ENCODE data around the gene TFB1M.

The TFB1M gene

GRCh38 chr6:155246825-155247224 lies 67.5 kb downstream of the TFB1M start:
- TF ChIP-seq CTCF (conservative IDR thresholded peaks at IDR 0.05; ENCODE audit: low read depth, low read length): no peak
- Histone ChIP-seq H3K27me3 (ENCODE audit: insufficient read depth, low read depth) (no peaks in the 10 kb centered on the region), H3K79me2 (ENCODE audit: insufficient read depth, low read depth) (no peaks in the 10 kb centered on the region), H2AFZ (ENCODE audit: low read depth) (no peak overlapping the region), H3K4me3 (IDR thresholded peaks at IDR 0.05; ENCODE audit: insufficient read depth, low read depth, low read length) (no peak overlapping the region), H3K27ac (no peak overlapping the region), H3K9ac (no peak overlapping the region), H3K36me3 (ENCODE audit: insufficient read depth) (no peaks in the 10 kb centered on the region), H3K4me1 (ENCODE audit: low read depth, poor library complexity, severe bottlenecking) (no peaks in the 10 kb centered on the region), H3K4me2 (no peak overlapping the region), H4K20me1 (ENCODE audit: insufficient read depth) (no peaks in the 10 kb centered on the region)

GRCh38 chr6:155245831-155246230 lies 68.5 kb downstream of the TFB1M start:
- H3K27me3 ChIP-seq (ENCODE audit: insufficient read depth, low read depth): no peaks in the 10 kb centered on the region
- H3K27ac ChIP-seq: no peak overlapping the region
- H3K4me1 ChIP-seq (ENCODE audit: low read depth, poor library complexity, severe bottlenecking): no peaks in the 10 kb centered on the region
- H2AFZ ChIP-seq (ENCODE audit: low read depth): no peak overlapping the region
- H4K20me1 ChIP-seq (ENCODE audit: insufficient read depth): no peaks in the 10 kb centered on the region
- no peak for TF ChIP-seq CTCF (conservative IDR thresholded peaks at IDR 0.05; ENCODE audit: low read depth, low read length)
- no peak overlapping the region for H3K4me2 ChIP-seq
- no peak overlapping the region for H3K9ac ChIP-seq
- H3K79me2 ChIP-seq (ENCODE audit: insufficient read depth, low read depth): no peaks in the 10 kb centered on the region
- no peak overlapping the region for H3K4me3 ChIP-seq (IDR thresholded peaks at IDR 0.05; ENCODE audit: insufficient read depth, low read depth, low read length)
- no peaks in the 10 kb centered on the region for H3K36me3 ChIP-seq (ENCODE audit: insufficient read depth)

GRCh38 chr6:155245193-155245592 lies 69.1 kb downstream of the TFB1M start:
- no peak overlapping the region for H3K9ac ChIP-seq
- no peaks in the 10 kb centered on the region for H3K27me3 ChIP-seq (ENCODE audit: insufficient read depth, low read depth)
- no peak overlapping the region for H3K4me2 ChIP-seq
- H3K79me2 ChIP-seq (ENCODE audit: insufficient read depth, low read depth): no peaks in the 10 kb centered on the region
- no peak for TF ChIP-seq CTCF (conservative IDR thresholded peaks at IDR 0.05; ENCODE audit: low read depth, low read length)
- H3K27ac ChIP-seq: no peak overlapping the region
- H4K20me1 ChIP-seq (ENCODE audit: insufficient read depth): no peaks in the 10 kb centered on the region
- no peaks in the 10 kb centered on the region for H3K4me1 ChIP-seq (ENCODE audit: low read depth, poor library complexity, severe bottlenecking)
- H3K4me3 ChIP-seq (IDR thresholded peaks at IDR 0.05; ENCODE audit: insufficient read depth, low read depth, low read length): no peak overlapping the region
- no peak overlapping the region for H2AFZ ChIP-seq (ENCODE audit: low read depth)
- H3K36me3 ChIP-seq (ENCODE audit: insufficient read depth): no peaks in the 10 kb centered on the region

GRCh38 chr6:155244434-155244833 lies 69.8 kb downstream of the TFB1M start:
- Histone ChIP-seq H3K4me1 (ENCODE audit: low read depth, poor library complexity, severe bottlenecking) (no peaks in the 10 kb centered on the region), H3K79me2 (ENCODE audit: insufficient read depth, low read depth) (no peaks in the 10 kb centered on the region), H3K9ac (no peak overlapping the region), H3K27me3 (ENCODE audit: insufficient read depth, low read depth) (no peaks in the 10 kb centered on the region), H3K27ac (no peak overlapping the region), H2AFZ (ENCODE audit: low read depth) (no peak overlapping the region), H4K20me1 (ENCODE audit: insufficient read depth) (no peaks in the 10 kb centered on the region), H3K4me2 (no peak overlapping the region), H3K4me3 (IDR thresholded peaks at IDR 0.05; ENCODE audit: insufficient read depth, low read depth, low read length) (no peak overlapping the region), H3K36me3 (ENCODE audit: insufficient read depth) (no peaks in the 10 kb centered on the region)
- TF ChIP-seq CTCF (conservative IDR thresholded peaks at IDR 0.05; ENCODE audit: low read depth, low read length): no peak

GRCh38 chr6:155241966-155242365 lies 72.3 kb downstream of the TFB1M start:
- Histone ChIP-seq H3K4me3 (IDR thresholded peaks at IDR 0.05; ENCODE audit: insufficient read depth, low read depth, low read length) (no peak overlapping the region), H3K4me2 (no peak overlapping the region), H3K27me3 (ENCODE audit: insufficient read depth, low read depth) (no peaks in the 10 kb centered on the region), H3K27ac (no peak overlapping the region), H3K79me2 (ENCODE audit: insufficient read depth, low read depth) (no peaks in the 10 kb centered on the region), H2AFZ (ENCODE audit: low read depth) (no peak overlapping the region), H4K20me1 (ENCODE audit: insufficient read depth) (no peaks in the 10 kb centered on the region), H3K36me3 (ENCODE audit: insufficient read depth) (no peaks in the 10 kb centered on the region), H3K4me1 (ENCODE audit: low read depth, poor library complexity, severe bottlenecking) (no peaks in the 10 kb centered on the region), H3K9ac (no peak overlapping the region)
- TF ChIP-seq CTCF (conservative IDR thresholded peaks at IDR 0.05; ENCODE audit: low read depth, low read length): no peak
